Hepatocyte (in vitro differentiated cells): ENCODE results near the gene CEP55.

ENCODE experiments used
- CTCF ChIP-seq: fragments of 200-600 bp; sonication (generic); IDR thresholded peaks from 2 replicates; pipeline ENCODE4 v1.5.1; 2016; ENCODE audit warnings: antibody characterized with exemption, mild to moderate bottlenecking; ENCODE audit not compliant: poor library complexity
- EZH2 ChIP-seq: fragments of 200-600 bp; sonication (generic); IDR thresholded peaks from 2 replicates; pipeline ENCODE4 v1.6.1; 2016; ENCODE audit warnings: antibody characterized with exemption, mild to moderate bottlenecking, borderline replicate concordance
- EZH2phosphoT487 ChIP-seq: fragments of 200-600 bp; sonication (generic); IDR thresholded peaks from one replicate; pipeline ENCODE4 v1.6.1; 2018; ENCODE audit warnings: antibody characterized with exemption, mild to moderate bottlenecking, low read depth, moderate library complexity; ENCODE audit not compliant: unreplicated experiment, severe bottlenecking

- TF ChIP-seq CTCF = no peak
- no peak for TF ChIP-seq EZH2phosphoT487
- no peak for TF ChIP-seq EZH2
Observed at GRCh38 chr10:93461109-93461806, 35.2 kb upstream of the CEP55 start.
